Left lung (tissue), 10 donors: ENCODE data around the gene HRH4. TPM values are rescaled to one million over a fixed set of nuclear protein-coding genes. Genes with fewer than 3 reads are reported as not detected.

Experiments
- ATAC-seq: fragments of 200-7000 bp; cut with Tn5 transposase; one replicate; pipeline ENCODE4 v1.9.1; 2020; ENCODE audit warnings: moderate library complexity
- DNase-seq, 4 donors: peaks; one replicate each; pipeline ENCODE4 v3.0.0-alpha.2; 2013 to 2020
- H3K27ac ChIP-seq, 2 donors: fragments of 200-600 bp; sonication (generic) in 1 of 2; one replicate each; pipeline versions ENCODE4 v1.5.0 to v1.8.0; 2020 to 2021
- H3K27me3 ChIP-seq, 2 donors: fragments of 200-600 bp; sonication (generic) in 1 of 2; one replicate each; pipeline versions ENCODE4 v1.5.0 to v1.8.0; 2020 to 2021
- H3K36me3 ChIP-seq, 2 donors: fragments of 200-600 bp; sonication (generic) in 1 of 2; one replicate each; pipeline versions ENCODE4 v1.5.0 to v1.8.0; 2020 to 2021
- H3K4me1 ChIP-seq, 2 donors: fragments of 200-600 bp; one replicate each; pipeline ENCODE4 v1.8.0; 2021
- H3K4me3 ChIP-seq, 2 donors: fragments of 200-600 bp; sonication (generic) in 1 of 2; one replicate each; pipeline versions ENCODE4 v1.5.0 to v1.8.0; 2020 to 2021; ENCODE audit warnings: mild to moderate bottlenecking in 1 of 2
- H3K9me3 ChIP-seq, 2 donors: fragments of 200-600 bp; sonication (generic) in 1 of 2; one replicate each; pipeline versions ENCODE4 v1.5.0 to v1.8.0; 2020 to 2021
- intact Hi-C, 2 donors: fragments of 100-400 bp; cut with DNase I; formaldehyde crosslinking; loops; one replicate each; pipeline versions ENCODE4 v1.11.2 to v1.14.2; 2022
- polyA plus RNA-seq, 6 donors: library from polyadenylated mRNA; unstranded; fragments of 120-200 nt; gene quantifications; one replicate each; pipeline ENCODE4 v1.2.1, GENCODE V29; 2013; ENCODE audit not compliant: insufficient read length in 6 of 6
- total RNA-seq, 2 donors: library from RNA; stranded (reverse); fragmentation: NEBNext Ultra II Directional; extraction: Animal tissue kit (Norgen Biotek cat#: 25700); gene quantifications; one replicate each; pipeline ENCODE4 v1.2.1, GENCODE V29; 2021
- TF ChIP-seq, protein P1 (sequence below), 2 donors: fragments of 200-600 bp; sonication (generic) in 1 of 2; IDR thresholded peaks; one replicate each; pipeline versions ENCODE4 v1.5.0 to v1.8.0; 2021; ENCODE audit warnings: antibody characterized with exemption in 2 of 2
- donor health status: DM: no; HTN: yes; CAD: no.
- donor health status: DM: no; HTN: no; CAD: no.

HRH4 gene
- total and polyA plus RNA-seq, 8 donors: 0.06 to 7.5 (median 0.11) TPM; not detected in 2

GRCh38 chr18:24514439-24514838, 54.0 kb downstream of the HRH4 start:
- H3K4me1 ChIP-seq: no peaks in the 10 kb centered on the region
- H3K27me3 ChIP-seq: no peaks in the 10 kb centered on the region
- H3K4me3 ChIP-seq: no peak overlapping the region
- no peaks in the 10 kb centered on the region for H3K9me3 ChIP-seq
- ATAC-seq (no peak), DNase-seq (no peak)
- intact Hi-C loops: no loop called here
- TF ChIP-seq, protein P1, sequence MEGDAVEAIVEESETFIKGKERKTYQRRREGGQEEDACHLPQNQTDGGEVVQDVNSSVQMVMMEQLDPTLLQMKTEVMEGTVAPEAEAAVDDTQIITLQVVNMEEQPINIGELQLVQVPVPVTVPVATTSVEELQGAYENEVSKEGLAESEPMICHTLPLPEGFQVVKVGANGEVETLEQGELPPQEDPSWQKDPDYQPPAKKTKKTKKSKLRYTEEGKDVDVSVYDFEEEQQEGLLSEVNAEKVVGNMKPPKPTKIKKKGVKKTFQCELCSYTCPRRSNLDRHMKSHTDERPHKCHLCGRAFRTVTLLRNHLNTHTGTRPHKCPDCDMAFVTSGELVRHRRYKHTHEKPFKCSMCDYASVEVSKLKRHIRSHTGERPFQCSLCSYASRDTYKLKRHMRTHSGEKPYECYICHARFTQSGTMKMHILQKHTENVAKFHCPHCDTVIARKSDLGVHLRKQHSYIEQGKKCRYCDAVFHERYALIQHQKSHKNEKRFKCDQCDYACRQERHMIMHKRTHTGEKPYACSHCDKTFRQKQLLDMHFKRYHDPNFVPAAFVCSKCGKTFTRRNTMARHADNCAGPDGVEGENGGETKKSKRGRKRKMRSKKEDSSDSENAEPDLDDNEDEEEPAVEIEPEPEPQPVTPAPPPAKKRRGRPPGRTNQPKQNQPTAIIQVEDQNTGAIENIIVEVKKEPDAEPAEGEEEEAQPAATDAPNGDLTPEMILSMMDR (IDR thresholded peaks at IDR 0.05): peak; percentile 32 to 55
- no peak overlapping the region for H3K27ac ChIP-seq
- H3K36me3 ChIP-seq: no peaks in the 10 kb centered on the region

DNA sequence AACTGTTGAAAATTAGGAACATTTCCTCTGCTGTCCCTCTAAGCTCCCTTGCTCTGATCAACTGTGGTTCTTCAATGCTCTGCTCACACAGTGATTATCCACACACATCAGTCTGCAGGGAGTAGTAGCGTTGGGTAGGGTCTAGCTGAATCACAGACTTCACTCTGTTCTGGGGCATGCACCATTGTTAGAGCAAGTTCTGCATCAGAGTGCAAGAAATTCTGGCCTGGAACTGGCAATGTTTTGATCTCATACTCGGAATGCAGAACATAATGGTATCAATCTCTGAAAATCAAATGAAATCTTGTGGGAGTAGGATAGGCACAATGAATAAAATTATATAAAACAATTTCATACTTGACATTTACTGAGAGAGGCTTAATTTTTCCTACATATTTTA, 55.3 kb downstream of the HRH4 start:
- Histone ChIP-seq H3K36me3 (no peaks in the 10 kb centered on the region), H3K27ac (no peak overlapping the region), H3K9me3 (no peaks in the 10 kb centered on the region), H3K27me3 (no peaks in the 10 kb centered on the region), H3K4me3 (no peak overlapping the region), H3K4me1 (no peaks in the 10 kb centered on the region)
- intact Hi-C loops: no loop called here
- DNase-seq: no peak
- TF ChIP-seq, protein P1 (IDR thresholded peaks at IDR 0.05): no peak
- no peak for ATAC-seq

DNA sequence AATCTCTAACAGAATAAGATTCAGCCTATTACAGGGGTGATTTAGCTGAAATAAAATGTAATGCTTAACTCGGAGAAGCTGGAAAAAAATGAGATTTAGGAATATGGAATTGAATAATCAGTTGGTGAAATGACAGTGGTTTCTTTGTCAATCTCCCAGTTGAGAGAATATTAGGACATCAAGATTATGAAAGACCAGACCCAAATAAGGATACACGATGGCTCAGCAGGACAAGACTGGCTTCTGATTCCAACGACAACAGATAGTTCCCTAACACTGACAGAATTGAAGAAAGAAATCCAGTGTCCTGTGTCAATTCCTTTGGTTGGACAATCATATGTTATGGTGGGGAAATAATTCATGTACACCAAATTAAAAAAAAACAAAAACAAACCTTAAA, 55.8 kb downstream of the HRH4 start:
- H3K4me3 ChIP-seq: no peak overlapping the region
- no peak for DNase-seq
- intact Hi-C loops: no loop called here
- ATAC-seq: no peak
- no peaks in the 10 kb centered on the region for H3K36me3 ChIP-seq
- no peaks in the 10 kb centered on the region for H3K4me1 ChIP-seq
- no peak overlapping the region for H3K27ac ChIP-seq
- TF ChIP-seq, protein P1 (IDR thresholded peaks at IDR 0.05): no peak
- no peaks in the 10 kb centered on the region for H3K27me3 ChIP-seq
- no peaks in the 10 kb centered on the region for H3K9me3 ChIP-seq

GRCh38 chr18:24517554-24517953, 57.1 kb downstream of the HRH4 start:
- H3K36me3 ChIP-seq: no peaks in the 10 kb centered on the region
- H3K9me3 ChIP-seq: no peaks in the 10 kb centered on the region
- no peaks in the 10 kb centered on the region for H3K4me1 ChIP-seq
- TF ChIP-seq, protein P1 (IDR thresholded peaks at IDR 0.05): no peak
- no peaks in the 10 kb centered on the region for H3K27me3 ChIP-seq
- no peak overlapping the region for H3K4me3 ChIP-seq
- no peak overlapping the region for H3K27ac ChIP-seq
- intact Hi-C loops: no loop called here
- peak in 1 of 4 donors; percentile 66 for DNase-seq
- ATAC-seq: no peak

GRCh38 chr18:24518596-24518995, 58.2 kb downstream of the HRH4 start:
- no peak for ATAC-seq
- H3K4me3 ChIP-seq: no peak overlapping the region
- TF ChIP-seq, protein P1 (IDR thresholded peaks at IDR 0.05): no peak

More at GRCh38 chr18:24518596-24518995, 58.2 kb downstream of the HRH4 start:
- intact Hi-C loops: no loop called here
- H3K27ac ChIP-seq: no peak overlapping the region
- no peaks in the 10 kb centered on the region for H3K9me3 ChIP-seq
- DNase-seq: no peak
- H3K4me1 ChIP-seq: no peaks in the 10 kb centered on the region
- H3K36me3 ChIP-seq: no peaks in the 10 kb centered on the region
- H3K27me3 ChIP-seq: no peaks in the 10 kb centered on the region

Other genes starting within 250 kb of the HRH4 start
- 10 to 100 TPM; 29.6 to 33.6 TPM for gene OSBPL1A, start 62.8 kb upstream of the HRH4 start, total RNA-seq
- gene OSBPL1A, start 62.8 kb upstream of the HRH4 start, polyA plus RNA-seq: 10 to 100 TPM; 52.9 to 65.7 (median 55.9) TPM
- 10 to 100 TPM; 32.5 to 36.4 TPM for gene IMPACT, start 34.0 kb upstream of the HRH4 start, total RNA-seq
- gene IMPACT, start 34.0 kb upstream of the HRH4 start, polyA plus RNA-seq: 10 to 100 TPM; 46.2 to 58.8 (median 52.6) TPM